Activated CD4-positive, alpha-beta T cell treated with anti-CD3 and anti-CD28 coated beads, Interleukin-2, amount 50 U/mL, for 16 hours (primary cell): ENCODE measurements around the gene PPM1L.

Experiments
- DNase-seq: peaks from one replicate; pipeline ENCODE4 v3.0.0-alpha.2; 2020

Gene PPM1L

DNA sequence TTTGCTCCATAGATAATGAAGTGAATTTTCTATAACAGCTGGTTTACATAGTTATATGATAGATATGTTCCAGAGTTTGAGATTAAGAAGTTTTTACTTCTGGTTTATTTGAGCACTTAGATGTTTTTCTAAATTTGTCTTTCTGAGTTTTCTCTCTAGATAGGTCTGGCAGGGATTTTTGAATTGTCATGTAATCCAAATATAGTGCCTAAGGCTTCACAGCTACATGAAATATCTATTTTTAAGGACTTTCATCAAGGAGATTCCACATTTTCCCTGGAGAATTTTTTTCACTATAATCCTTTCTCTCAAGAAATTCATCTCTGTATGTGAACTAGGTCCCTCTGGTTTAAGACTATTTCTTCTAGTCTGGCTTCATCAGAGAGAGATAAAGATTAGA, 12.0 kb downstream of the PPM1L start:
- DNase-seq, result no peak

DNA sequence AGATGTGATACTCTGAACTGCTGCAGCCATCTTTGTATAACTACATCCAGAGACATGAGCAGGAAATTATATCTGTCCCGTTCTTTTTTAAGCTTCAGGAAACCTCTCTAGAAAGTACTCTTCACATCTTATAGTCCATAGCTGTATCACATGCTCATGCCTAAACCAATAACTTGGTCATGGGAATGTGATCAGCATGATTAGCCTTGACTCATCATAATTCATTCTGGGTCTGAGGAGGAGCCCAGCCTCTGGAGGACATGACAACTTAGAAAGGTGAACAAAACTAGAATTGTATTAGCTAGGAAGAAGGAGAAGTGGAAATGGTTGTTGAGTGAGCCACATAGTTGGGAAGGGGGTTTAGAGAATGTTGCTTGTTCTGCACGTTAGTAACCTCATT, 12.9 kb downstream of the PPM1L start:
- DNase-seq, result no peak

DNA sequence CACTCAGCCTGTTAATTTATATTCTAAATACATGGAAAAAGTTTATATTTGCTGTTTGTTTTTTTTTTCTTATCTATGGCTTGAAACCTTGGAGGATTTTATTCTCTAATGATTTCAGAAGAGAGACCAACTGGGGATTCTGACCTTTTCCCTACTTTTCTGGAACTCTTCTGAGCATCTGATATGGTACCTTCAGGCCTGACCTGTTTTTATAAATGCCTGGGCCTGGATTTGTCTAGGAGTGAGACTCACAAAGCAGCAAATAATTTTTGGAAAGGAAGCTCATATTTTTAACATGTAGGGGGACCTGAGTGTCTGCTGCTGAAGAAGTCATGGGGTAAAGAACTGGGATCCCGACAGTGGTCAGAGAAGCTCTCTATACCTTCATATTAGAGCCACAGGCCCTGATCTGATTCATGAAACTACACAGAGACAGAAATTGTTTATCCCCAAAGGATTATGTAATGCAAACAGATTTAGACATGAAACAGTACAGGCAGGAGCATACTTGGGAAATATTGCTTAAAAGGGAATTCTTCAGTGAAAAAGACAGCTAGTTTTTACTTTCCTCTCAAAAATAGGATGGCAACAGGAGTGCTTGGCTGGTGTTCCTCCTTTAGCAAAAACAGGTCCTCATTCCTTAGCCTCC, 15.9 kb downstream of the PPM1L start:
- no peak for DNase-seq

DNA sequence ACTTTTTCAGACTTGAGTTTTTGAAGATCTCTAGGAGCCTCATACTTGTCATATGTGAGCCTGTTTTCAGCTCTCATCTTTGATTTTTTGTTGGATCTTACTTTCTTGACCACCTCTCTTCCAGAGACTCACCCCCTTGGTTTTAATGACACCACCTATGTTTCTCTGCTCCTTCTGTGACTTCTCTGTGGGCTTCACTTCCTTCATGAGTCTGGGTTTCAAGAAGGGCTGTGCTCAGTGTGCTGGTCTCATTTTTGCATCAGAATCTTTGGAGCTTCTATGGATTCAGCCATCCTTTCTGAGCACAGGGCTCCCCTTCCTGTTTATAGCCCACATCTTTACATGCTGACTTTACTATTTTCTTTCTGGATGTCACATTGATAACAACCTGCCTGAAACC, 17.7 kb downstream of the PPM1L start:
- DNase-seq, result no peak

DNA sequence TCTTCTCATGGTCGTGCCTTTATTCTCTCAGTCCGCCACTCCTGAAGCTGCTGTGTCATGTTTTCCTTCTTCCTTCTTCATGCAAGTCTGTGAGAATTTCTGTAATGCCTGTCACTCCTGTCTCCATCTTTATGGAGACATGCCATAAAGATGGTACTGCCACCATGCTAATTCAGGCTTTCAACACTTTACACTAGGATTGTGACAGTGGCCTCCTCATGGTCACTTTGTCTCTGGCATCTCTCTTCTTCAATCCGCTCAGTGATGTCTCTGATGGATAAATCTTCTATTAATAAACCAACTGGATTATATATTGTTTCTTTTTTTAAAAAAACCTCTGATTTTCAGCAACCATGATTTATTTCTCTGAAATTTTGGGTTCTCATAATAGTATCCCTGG, 18.1 kb downstream of the PPM1L start:
- DNase-seq, result no peak

DNA sequence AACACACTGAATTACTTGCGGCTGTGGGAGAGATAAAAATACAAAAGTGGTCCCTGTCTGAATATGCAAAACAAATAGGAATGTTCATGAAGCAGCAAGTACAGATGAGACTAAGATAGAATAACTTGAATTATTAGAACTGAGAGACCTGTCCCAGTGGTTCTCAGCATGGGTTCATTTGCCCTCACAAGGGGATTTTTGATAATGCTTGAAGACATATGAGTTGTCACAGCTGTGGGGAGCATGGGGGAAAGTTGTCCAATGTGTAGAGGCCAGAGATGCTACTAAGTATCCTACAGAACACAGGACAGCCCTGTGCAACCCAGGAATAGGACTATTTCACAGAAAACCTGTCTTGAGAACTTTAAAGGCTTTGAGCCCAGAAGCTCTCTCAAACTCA, 22.4 kb downstream of the PPM1L start:
- DNase-seq, result no peak

DNA sequence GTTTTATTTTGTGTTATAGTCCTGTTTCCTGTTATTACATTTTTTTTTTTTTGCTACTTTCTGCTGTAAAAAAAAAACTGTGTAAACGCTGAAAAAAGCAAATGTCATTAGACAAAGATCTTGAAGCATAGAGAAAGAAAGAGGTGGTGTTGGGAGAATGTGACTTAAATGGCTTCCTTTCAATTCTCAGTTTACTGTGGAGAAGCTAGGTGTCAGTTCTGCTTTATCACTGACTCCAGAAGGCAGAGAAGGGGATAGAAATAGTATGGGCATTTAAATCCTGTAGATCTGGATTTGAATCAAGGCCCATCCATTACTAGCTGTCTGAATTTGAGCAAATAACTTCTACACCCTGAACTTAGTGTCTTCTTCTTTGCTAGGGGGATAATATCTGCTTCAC, 23.0 kb downstream of the PPM1L start:
- DNase-seq, result no peak

DNA sequence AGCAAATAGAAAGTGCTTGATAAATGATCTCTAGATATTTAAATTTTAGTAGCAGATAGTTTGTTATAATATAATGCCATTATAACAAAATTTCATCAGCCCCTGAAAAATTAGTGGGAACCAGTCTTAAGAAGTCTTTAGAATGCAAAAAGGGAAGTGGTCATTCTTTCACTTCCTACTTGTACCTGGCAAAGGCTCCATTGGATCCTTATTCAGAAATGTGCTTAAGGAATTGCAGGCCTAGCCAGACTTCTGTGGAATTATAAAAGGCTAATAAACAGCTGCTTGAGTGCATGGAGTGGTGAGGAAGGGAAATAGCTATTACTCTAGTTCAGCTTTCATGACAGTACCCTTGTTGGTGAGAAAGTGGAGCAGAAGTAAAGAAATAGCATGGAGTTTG, 24.2 kb downstream of the PPM1L start:
- no peak for DNase-seq

DNA sequence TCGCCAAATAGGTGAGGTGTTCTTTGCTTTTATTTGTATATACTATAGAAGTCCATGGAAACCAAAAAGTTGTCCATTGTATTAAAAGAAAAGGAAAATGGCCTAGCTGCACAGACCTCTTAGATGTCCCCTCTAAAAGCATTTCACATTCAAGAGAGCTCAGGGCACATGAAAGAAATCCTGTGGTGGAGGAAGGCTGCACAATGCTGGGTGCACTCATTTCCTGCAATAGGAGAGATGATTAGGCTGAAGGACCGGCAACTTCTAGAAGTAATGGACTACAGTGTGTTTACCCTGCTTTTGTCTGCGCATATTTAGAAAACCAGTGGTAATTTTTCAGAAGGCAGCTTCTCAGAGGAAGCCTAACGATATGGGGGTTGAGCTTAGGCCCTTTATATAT, 25.4 kb downstream of the PPM1L start:
- no peak for DNase-seq

DNA sequence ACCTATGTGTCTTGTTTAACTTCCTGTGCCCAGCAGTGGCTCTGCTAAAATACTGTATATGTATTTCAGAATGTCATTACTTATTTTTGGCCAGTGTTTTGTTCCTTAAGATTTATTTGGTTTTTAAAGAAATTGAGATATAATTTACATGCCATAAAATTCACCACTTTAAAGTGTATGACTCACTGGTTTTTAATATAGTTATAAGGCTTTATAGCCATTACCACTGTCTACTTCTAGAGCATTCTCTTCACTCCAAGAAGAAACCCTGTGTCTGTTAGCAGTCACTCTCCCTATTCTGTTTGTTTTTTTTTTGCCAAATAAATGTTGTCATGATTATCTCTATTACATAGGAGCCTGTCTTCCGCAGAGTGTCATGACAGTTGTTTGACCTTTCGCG, 25.8 kb downstream of the PPM1L start:
- DNase-seq, result no peak

DNA sequence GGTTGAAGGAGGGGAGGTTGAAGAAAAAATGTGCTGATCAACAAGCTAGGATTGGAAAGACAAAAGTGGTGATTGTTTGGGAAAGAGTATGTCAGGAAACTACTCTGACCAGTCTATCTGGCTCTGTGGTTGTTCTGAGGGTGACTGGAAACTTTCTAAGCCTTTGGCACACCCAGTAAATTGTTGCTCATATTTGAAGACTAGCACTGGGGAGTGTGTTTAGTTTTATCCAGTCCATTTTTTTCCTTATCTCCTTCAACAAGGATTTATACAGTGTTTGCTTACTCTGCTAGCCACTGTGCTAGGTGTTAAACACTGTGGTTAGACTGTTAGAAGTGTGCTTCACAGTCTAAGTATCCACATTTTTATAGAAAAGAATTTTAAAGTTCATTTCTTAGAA, 28.8 kb downstream of the PPM1L start:
- no peak for DNase-seq

DNA sequence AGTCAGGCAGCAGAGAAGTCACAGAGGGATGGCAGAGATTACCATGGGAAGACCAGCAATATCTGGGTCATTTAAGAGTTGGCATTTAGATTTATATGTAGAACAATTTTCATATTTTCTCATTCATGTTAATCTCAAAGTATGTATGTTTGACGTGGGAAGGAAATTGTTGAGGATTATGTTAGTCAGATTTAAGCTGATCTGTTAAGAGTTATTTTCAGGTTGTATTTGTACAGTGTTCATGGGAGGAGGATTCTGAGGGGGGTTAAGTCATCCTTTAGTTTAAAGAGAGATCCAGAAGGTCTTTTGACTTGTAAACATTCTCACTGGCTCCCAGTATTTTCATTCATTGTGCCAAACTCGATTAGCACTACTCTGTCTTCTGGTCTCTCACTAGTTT, 34.7 kb downstream of the PPM1L start:
- DNase-seq, result no peak

DNA sequence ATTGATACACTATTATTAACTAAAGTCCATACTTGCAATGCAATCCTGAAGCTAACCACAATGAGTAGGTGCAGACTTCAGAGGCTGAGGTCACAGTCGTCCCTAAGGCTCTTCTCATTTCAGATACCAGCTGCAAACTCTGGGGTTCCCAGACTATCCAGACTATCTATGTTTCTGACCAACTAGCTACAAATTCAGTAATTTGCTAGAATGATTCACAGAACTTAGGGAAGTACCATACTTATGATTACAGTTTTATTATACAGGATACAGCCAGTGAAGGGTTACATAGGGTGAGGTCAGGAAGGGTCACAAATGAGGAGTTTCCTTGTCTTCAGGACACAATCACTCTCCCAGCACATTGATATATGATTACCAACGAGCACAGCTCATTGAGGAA, 36.5 kb downstream of the PPM1L start:
- no peak for DNase-seq

DNA sequence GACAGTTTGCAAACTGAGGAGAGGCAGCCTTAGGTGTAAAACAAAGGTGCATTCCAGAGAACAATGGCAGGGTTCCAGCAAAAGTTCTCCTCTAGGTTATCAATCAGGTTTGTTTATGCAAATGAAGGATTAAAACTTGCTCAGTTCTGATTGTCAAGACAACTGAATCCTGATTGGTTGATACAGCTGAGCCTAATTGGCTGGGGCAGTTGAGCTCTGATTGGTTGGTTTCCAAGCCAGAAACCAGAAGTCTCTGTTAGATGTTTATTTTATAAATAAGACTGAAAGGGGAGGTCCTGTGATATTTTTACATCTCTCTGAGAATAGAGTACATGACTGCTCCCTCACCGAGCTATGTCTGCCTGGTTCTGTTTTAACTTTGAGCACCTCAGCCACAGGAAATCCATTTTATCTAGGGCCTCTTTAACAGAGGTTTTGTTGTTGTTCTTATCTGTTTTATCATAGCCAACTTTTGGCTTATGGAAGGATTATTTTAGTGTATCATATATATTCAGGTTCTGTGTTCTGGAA, 37.8 kb downstream of the PPM1L start:
- DNase-seq, result no peak

DNA sequence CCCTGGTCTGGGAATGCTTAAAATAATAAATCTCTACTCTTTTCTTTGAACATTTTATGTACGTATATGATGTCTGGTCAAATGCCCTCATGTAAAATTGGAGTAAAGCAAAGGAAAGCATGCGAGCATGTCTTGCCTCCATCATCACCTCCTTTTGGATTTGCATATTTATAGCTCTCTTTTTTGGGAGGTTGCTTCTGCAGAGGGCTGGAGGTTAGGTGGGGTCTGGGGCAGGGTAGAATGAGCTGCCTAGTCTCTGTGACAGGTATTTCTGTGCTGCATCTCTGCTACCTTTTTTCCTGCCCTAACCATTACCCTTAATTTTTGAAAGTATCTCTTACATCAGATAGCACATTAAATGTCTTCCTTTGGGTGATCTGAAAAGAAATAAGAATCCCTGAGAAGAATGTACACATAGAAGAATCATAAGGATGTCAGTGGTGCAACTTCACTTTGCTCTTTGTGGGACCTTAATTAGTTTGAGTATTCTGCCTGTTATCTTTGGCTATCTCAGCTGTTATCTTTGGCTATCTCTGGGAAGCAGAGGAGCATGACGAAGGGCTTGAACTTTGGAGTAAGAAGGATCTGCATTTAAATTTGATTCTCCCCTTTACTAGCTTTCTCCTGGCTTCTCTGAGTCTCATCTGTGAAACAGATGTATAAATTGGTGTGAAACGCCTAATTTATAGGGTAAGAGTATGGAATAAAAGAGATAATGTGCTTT, 40.2 kb downstream of the PPM1L start:
- no peak for DNase-seq

DNA sequence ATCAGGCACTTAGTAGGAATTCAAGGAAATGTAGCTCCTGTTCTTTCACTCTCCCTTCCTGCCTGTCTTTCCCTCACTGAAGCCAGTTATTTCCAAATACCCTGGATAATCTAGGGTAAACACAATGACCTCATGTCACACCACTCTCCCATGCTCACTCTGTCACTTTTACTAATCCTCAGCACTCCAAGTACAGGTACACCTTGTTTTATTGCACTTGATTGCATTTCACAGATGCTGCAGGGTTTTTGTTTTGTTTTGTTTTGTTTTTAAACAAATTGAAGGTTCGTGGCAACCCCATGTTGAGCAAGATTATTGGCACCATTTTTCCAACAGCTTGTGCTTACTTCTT, 40.8 kb downstream of the PPM1L start:
- no peak for DNase-seq

DNA sequence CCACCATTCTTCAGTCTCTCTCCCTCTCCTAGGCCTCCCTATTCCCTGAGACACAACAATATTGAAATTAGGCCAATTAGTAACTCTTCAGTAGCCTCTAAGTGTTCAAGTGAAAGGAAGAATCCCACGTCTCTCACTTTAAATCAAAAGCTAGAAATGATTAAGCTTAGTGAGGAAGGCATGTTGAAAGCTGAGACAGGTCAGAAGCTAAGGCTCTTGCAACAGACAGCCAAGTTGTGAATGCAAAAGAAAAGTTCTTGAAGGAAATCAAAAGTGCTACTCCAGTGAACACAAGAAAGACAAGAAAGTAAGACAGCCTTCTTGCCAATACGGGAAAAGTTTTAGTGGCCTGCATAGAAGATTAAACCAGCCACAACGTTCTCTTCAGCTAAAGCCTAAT, 41.3 kb downstream of the PPM1L start:
- peak; percentile 9 for DNase-seq

DNA sequence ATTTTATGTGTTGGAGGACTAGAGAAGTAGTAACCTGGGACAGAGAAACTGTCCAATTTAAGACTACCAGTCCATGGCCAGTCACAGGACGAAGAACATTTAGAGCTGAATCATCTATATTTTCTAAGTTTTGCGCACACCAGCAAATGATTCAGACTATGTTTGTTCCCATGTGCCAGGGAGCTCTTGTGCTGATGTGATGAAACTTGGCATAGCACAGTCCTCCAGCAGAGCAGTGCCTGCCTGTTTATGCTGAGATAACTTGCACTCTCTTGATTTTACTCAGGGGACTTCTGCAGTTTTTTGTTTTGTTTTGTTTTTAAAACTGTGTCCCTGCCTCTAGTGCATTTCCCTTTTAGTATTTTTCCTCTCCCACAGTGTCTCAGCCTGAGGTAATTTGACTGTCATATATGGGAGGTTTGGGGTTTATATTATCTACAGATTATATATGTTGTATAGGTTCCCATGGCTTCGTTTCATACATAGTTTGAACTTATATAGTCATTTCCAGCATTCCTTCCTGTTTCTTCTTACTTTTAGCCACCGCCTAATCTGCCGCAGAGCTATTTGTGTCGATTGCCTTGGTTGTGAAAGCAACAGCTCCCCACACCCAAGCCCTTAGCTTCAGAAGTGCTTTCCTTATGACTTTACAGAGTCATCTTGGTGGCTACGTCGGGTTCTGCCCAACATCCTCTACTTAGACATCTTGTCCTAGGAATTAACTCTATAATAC, 45.5 kb downstream of the PPM1L start:
- DNase-seq, result peak; percentile 91

DNA sequence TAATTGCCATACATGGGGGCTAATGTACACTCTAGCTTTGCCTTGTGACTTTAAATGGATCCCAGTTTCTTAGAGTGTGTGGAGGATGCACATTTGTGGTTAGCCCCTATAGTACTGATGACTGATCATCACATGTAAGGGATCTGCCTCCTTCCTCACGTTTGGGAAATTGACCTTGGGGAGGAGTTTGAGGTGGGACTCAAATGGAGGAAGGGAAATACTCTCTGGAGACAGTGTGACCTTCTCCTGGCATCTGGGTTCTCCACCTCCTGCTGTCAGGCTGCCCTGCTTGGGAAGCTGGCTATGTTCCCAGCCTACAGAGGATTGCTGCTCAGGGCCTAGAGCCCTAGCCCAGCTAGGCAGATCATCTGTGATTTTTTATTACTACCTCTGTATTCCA, 48.7 kb downstream of the PPM1L start:
- no peak for DNase-seq

DNA sequence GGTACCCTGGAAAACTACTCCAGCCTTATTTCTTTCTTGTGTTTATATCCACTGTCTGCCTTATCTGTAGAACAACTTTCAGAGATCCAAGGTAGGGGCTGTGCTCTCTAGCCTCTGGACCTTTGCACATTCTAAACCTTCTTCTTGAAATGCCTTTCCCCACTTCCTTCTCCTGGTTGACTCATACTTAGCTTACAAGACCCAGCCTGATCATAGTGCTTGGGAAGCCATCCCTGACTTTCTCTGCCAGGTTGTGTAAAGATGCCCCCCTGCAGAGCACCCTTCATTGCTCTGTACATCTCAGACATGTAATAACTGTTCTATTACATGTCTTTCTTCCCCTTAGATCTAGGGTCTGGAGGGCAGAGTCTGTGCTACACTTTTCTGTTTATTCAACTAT, 50.1 kb downstream of the PPM1L start:
- DNase-seq, result no peak

DNA sequence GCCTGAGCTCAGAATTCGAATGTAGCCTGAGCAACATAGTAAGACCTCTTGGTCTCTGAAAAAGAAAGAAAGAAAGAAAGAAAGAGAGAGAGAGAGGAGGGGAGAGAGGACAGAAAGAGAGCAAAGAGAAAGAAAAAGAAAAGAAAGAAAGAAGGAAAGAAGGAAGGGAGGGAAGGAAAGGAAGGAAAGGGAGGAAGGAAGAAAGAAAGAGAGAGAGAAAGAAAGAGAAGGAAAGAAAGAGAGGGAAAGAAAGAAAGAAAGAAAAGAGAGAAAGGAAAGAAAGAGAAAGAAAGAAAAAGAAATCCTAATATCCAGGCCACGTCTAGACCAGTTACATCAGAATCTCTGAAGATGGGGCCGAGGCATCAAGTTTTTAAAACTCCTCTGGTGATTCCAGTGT, 50.7 kb downstream of the PPM1L start:
- DNase-seq, result no peak

DNA sequence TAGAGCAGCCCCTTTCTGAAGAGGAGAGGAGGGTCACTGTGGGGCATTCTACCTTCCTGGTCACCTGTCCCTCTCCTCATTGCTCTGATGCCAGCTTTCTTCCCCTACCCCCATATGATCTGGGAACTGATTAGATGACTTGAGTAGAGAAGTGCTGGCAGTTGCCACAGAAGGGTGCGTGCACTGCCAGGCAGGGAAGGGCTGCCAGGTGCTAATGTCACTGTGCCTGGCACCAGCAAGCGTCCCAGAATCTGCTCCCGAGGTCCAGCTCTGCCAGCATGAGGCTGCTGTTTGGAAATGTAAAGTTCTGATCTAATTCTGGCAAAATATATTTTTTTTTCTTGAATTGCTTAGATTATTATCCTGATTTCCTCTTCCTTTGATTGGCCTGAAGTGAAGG, 52.8 kb downstream of the PPM1L start:
- DNase-seq, result no peak

DNA sequence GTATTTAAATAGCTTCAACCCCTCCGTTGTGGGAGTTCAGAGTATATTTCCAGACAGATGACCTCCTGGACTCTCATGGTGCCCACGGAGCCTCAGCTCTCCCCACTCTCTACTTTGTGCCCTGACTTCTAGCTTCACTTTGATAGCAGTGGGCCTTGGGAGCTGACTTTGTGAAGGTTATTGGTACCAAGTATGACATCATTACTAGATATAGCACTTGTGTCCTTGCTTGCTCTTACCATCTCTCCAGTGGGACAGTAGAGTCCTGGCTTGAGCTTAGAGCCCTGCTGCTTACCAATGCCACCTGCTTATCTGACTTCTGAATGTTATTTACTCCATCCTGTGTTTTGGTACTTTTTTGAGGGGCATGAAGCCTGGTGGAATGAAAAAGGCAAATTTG, 53.4 kb downstream of the PPM1L start:
- no peak for DNase-seq
